Trophoblast cell (in vitro differentiated cells and primary cell): Measurements from ENCODE around the gene LRMDA.

Experiments
- DNase-seq, 2 donors: peaks; one replicate each; pipeline ENCODE4 v3.0.0-alpha.2; 2016
- H2AFZ ChIP-seq: 2 replicates; pipeline ENCODE4 v1.6.1; 2013; ENCODE audit warnings: low read length, moderate library complexity, mild to moderate bottlenecking; ENCODE audit not compliant: insufficient read depth, poor library complexity
- H2AK5ac ChIP-seq: 2 replicates; pipeline ENCODE4 v1.6.1; 2013; ENCODE audit warnings: mild to moderate bottlenecking, low read length
- H2BK120ac ChIP-seq: 2 replicates; pipeline ENCODE4 v1.6.1; 2013; ENCODE audit warnings: low read length, mild to moderate bottlenecking, moderate library complexity; ENCODE audit not compliant: insufficient read depth, poor library complexity
- H2BK12ac ChIP-seq: 2 replicates; pipeline ENCODE4 v1.6.1; 2013; ENCODE audit warnings: mild to moderate bottlenecking, low read length, moderate library complexity
- H2BK5ac ChIP-seq: 2 replicates; pipeline ENCODE4 v1.6.1; 2013; ENCODE audit warnings: low read length, low read depth, moderate library complexity, mild to moderate bottlenecking; ENCODE audit not compliant: poor library complexity
- H3K14ac ChIP-seq: 2 replicates; pipeline ENCODE4 v1.6.1; 2013; ENCODE audit warnings: mild to moderate bottlenecking, low read length
- H3K18ac ChIP-seq: 2 replicates; pipeline ENCODE4 v1.6.1; 2013; ENCODE audit warnings: mild to moderate bottlenecking, low read length
- H3K23ac ChIP-seq: 2 replicates; pipeline ENCODE4 v1.6.1; 2013; ENCODE audit warnings: low read length
- H3K27ac ChIP-seq: 2 replicates; pipeline ENCODE4 v1.5.1; 2013; ENCODE audit warnings: low read depth, mild to moderate bottlenecking, inconsistent platforms, low read length, moderate library complexity
- H3K27me3 ChIP-seq: 2 replicates; pipeline ENCODE4 v1.6.1; 2013; ENCODE audit warnings: inconsistent platforms, mild to moderate bottlenecking, low read length, moderate library complexity; ENCODE audit not compliant: insufficient read depth
- H3K36me3 ChIP-seq, 2 experiments: 1 replicate in 1 of 2; 2 replicates in 1 of 2; pipeline ENCODE4 v1.6.1; 2013; ENCODE audit warnings: low read length in 2 of 2, mild to moderate bottlenecking in 2 of 2, moderate library complexity in 1 of 2; ENCODE audit not compliant: insufficient read depth in 2 of 2, control insufficient read depth in 1 of 2
- H3K4ac ChIP-seq: 2 replicates; pipeline ENCODE4 v1.6.1; 2013; ENCODE audit warnings: low read depth, mild to moderate bottlenecking, low read length, moderate library complexity
- H3K4me1 ChIP-seq, 2 experiments: 1 replicate in 1 of 2; 2 replicates in 1 of 2; pipeline ENCODE4 v1.6.1; 2013; ENCODE audit warnings: low read length in 2 of 2, mild to moderate bottlenecking in 2 of 2, moderate library complexity in 1 of 2; ENCODE audit not compliant: insufficient read depth in 2 of 2, control insufficient read depth in 1 of 2
- H3K4me2 ChIP-seq: 2 replicates; pipeline ENCODE4 v1.6.1; 2013; ENCODE audit warnings: inconsistent platforms, mild to moderate bottlenecking, low read length, moderate library complexity
- H3K4me3 ChIP-seq: 2 replicates; pipeline ENCODE4 v1.5.1; 2013; ENCODE audit warnings: mild to moderate bottlenecking, low read depth, low read length, inconsistent platforms
- H3K79me1 ChIP-seq: one replicate; pipeline ENCODE4 v1.6.1; 2013; ENCODE audit warnings: low read length
- H3K79me2 ChIP-seq: 2 replicates; pipeline ENCODE4 v1.6.1; 2013; ENCODE audit warnings: low read length, mild to moderate bottlenecking; ENCODE audit not compliant: control insufficient read depth, insufficient read depth, poor library complexity
- H3K9ac ChIP-seq: 2 replicates; pipeline ENCODE4 v1.6.1; 2013; ENCODE audit warnings: mild to moderate bottlenecking, low read length
- H3K9me3 ChIP-seq: 2 replicates; pipeline ENCODE4 v1.6.1; 2013; ENCODE audit warnings: low read depth, mild to moderate bottlenecking, control low read depth, inconsistent platforms, low read length; ENCODE audit not compliant: insufficient read depth
- H4K12ac ChIP-seq: 2 replicates; pipeline ENCODE4 v1.6.1; 2013; ENCODE audit warnings: low read depth, mild to moderate bottlenecking, low read length, moderate library complexity
- H4K8ac ChIP-seq: 2 replicates; pipeline ENCODE4 v1.6.1; 2013; ENCODE audit warnings: low read depth, mild to moderate bottlenecking, low read length, moderate library complexity
- H4K91ac ChIP-seq: one replicate; pipeline ENCODE4 v1.6.1; 2013; ENCODE audit warnings: low read depth, mild to moderate bottlenecking, low read length, moderate library complexity
- WGBS: extraction: QIAGEN DNeasy Blood & Tissue Kit; methylation state at CpG from one replicate; pipeline ENCODE4 v1.1.7; 2013; ENCODE audit warnings: missing lambda C conversion rate; ENCODE audit not compliant: insufficient read length, insufficient coverage; ENCODE audit errors: extremely low coverage; 5-methylcytosine and 5-hydroxymethylcytosine counted together

LRMDA gene

GRCh38 chr10:76296957-76297356, 865.5 kb downstream of the LRMDA start:
- Histone ChIP-seq H2AFZ (no peak overlapping the region), H3K4me3 (no peak overlapping the region), H3K4me2 (no peak overlapping the region), H3K14ac (peak overlapping the region; percentile 11), H3K9me3 (no peaks in the 10 kb centered on the region), H3K27me3 (no peaks in the 10 kb centered on the region), H3K4me1 (peaks cover 2 to 16% of the 10 kb centered on the region in 2 experiments), H3K23ac (no peak overlapping the region), H4K12ac (no peak overlapping the region), H2AK5ac (no peak overlapping the region), H4K91ac (peak overlapping the region; percentile 16), H3K79me1 (peaks cover 19% of the 10 kb centered on the region), H2BK5ac (no peak overlapping the region), H4K8ac (no peak overlapping the region), H3K79me2 (no peaks in the 10 kb centered on the region), H3K9ac (no peak overlapping the region), H3K18ac (peak overlapping the region; percentile 2), H3K36me3 (no peaks in the 10 kb centered on the region), H3K4ac (no peak overlapping the region), H3K27ac (peak overlapping the region; percentile 16), H2BK120ac (peak overlapping the region; percentile 5), H2BK12ac (peak overlapping the region; percentile 41)
- no peak for DNase-seq
- WGBS = no CpG with 5 or more reads among the region's 3 CpGs

GRCh38 chr10:76297358-76297757, 865.9 kb downstream of the LRMDA start:
- H3K4me3 ChIP-seq = no peak overlapping the region
- H3K27me3 ChIP-seq = no peaks in the 10 kb centered on the region
- no peak overlapping the region for H4K8ac ChIP-seq
- peak overlapping the region; percentile 16 for H3K27ac ChIP-seq
- no peaks in the 10 kb centered on the region for H3K36me3 ChIP-seq
- no peak overlapping the region for H3K23ac ChIP-seq
- no peak overlapping the region for H2AK5ac ChIP-seq
- no peak overlapping the region for H3K9ac ChIP-seq
- no peak overlapping the region for H4K12ac ChIP-seq
- H3K79me1 ChIP-seq = peaks cover 19% of the 10 kb centered on the region
- H4K91ac ChIP-seq = peak overlapping the region; percentile 15
- WGBS = no CpG with 5 or more reads among the region's 4 CpGs
- no peak overlapping the region for H2AFZ ChIP-seq
- DNase-seq = no peak
- peaks cover 2 to 20% of the 10 kb centered on the region in 2 experiments for H3K4me1 ChIP-seq
- no peak overlapping the region for H2BK5ac ChIP-seq
- H3K4ac ChIP-seq = no peak overlapping the region
- H3K9me3 ChIP-seq = no peaks in the 10 kb centered on the region
- no peaks in the 10 kb centered on the region for H3K79me2 ChIP-seq
- H3K18ac ChIP-seq = no peak overlapping the region
- peak overlapping the region; percentile 21 for H2BK12ac ChIP-seq
- peak overlapping the region; percentile 5 for H2BK120ac ChIP-seq
- H3K14ac ChIP-seq = no peak overlapping the region
- no peak overlapping the region for H3K4me2 ChIP-seq

GRCh38 chr10:76297780-76298281, 866.4 kb downstream of the LRMDA start:
- Histone ChIP-seq H4K12ac (no peak overlapping the region), H3K4me2 (no peak overlapping the region), H3K4me1 (peaks cover 2 to 20% of the 10 kb centered on the region in 2 experiments), H3K4ac (no peak overlapping the region), H3K9me3 (no peaks in the 10 kb centered on the region), H2BK12ac (peak overlapping the region; percentile 70), H3K23ac (no peak overlapping the region), H3K4me3 (no peak overlapping the region), H3K27ac (peak overlapping the region; percentile 16), H2AK5ac (peak overlapping the region; percentile 31), H3K18ac (peak overlapping the region; percentile 41), H3K9ac (no peak overlapping the region), H3K36me3 (no peaks in the 10 kb centered on the region), H3K27me3 (no peaks in the 10 kb centered on the region), H4K91ac (peak overlapping the region; percentile 15), H3K79me1 (peaks cover 19% of the 10 kb centered on the region), H2AFZ (no peak overlapping the region), H2BK5ac (no peak overlapping the region), H2BK120ac (peak overlapping the region; percentile 62), H3K14ac (peak overlapping the region; percentile 26), H3K79me2 (no peaks in the 10 kb centered on the region), H4K8ac (no peak overlapping the region)
- DNase-seq = no peak
- no CpG with 5 or more reads among the region's 10 CpGs for WGBS

GRCh38 chr10:76298329-76298728, 866.9 kb downstream of the LRMDA start:
- H3K18ac ChIP-seq = peak overlapping the region; percentile 41
- no peaks in the 10 kb centered on the region for H3K9me3 ChIP-seq
- H4K12ac ChIP-seq = no peak overlapping the region
- no peaks in the 10 kb centered on the region for H3K36me3 ChIP-seq
- H2BK5ac ChIP-seq = no peak overlapping the region
- no peaks in the 10 kb centered on the region for H3K27me3 ChIP-seq
- H3K9ac ChIP-seq = no peak overlapping the region
- no peak for DNase-seq
- no peaks in the 10 kb centered on the region for H3K79me2 ChIP-seq
- H4K91ac ChIP-seq = peak overlapping the region; percentile 24
- peak overlapping the region; percentile 31 for H2AK5ac ChIP-seq
- no peak overlapping the region for H3K23ac ChIP-seq
- H2BK120ac ChIP-seq = peak overlapping the region; percentile 62
- H3K4ac ChIP-seq = no peak overlapping the region
- no peak overlapping the region for H3K4me2 ChIP-seq
- peak overlapping the region; percentile 70 for H2BK12ac ChIP-seq
- H3K4me3 ChIP-seq = no peak overlapping the region
- H3K14ac ChIP-seq = peak overlapping the region; percentile 26
- peak overlapping the region; percentile 16 for H3K27ac ChIP-seq
- no peak overlapping the region for H4K8ac ChIP-seq
- peaks cover 4 to 22% of the 10 kb centered on the region in 2 experiments for H3K4me1 ChIP-seq
- no peak overlapping the region for H2AFZ ChIP-seq
- H3K79me1 ChIP-seq = peaks cover 22% of the 10 kb centered on the region
- WGBS = no CpG with 5 or more reads among the region's 3 CpGs
